Amniotic stem cell (primary cell): ENCODE measurements around the gene ARHGAP31.
"Not testable (repeated sequence)": the region's sequence is repeated elsewhere in the genome, so short reads cannot be mapped to it uniquely, and the experiment has no call there.

ENCODE experiments used
- DNase-seq: peaks from one replicate; lab custom pipeline; 2025; lab: John Stamatoyannopoulos, UW

Gene ARHGAP31

DNA sequence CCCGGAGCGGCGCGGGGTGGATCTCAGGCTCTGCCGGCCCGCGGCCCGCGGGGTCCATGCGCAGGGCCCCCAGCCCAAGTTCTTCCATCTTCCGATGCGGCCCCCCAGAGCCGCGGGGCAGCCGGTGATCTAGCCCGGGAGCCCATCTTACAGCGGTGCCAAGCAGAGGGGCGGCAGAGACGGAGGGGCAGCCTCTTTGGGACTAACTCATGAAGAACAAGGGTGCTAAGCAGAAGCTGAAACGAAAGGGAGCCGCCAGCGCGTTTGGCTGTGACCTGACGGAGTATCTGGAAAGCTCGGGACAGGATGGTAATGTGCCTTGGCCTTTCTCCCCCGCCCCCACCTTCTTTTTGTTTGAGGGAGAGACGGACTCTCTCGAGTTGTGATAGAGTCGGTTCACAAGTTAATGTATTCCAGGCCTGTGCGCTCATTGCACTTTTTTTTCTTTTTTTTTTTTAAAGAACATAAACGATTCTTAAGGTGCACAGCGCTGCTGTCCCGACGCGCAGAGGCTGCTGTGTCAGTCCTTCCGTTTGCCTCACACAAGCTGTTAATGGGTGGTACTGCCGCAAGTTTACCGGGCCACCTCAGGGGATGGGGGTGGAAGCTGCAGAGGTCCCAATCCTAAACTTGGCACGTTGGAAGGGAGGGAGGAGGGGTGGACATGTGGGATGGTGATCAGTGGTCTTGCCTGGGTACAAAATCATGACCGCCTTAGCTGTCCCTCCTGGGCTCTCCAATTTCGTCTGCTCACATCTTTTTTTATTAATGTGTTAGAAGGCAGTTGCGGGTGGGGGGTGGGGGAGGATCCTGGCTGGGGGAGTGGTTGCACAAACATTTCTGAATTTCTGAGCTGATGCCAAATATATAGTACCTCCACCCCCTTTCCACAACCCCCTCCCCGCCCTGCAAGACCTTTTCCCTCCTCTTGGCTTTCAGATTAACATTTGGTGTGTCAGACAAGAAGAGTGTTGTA is 801 bp downstream of the ARHGAP31 start:
- no peak for DNase-seq

DNA sequence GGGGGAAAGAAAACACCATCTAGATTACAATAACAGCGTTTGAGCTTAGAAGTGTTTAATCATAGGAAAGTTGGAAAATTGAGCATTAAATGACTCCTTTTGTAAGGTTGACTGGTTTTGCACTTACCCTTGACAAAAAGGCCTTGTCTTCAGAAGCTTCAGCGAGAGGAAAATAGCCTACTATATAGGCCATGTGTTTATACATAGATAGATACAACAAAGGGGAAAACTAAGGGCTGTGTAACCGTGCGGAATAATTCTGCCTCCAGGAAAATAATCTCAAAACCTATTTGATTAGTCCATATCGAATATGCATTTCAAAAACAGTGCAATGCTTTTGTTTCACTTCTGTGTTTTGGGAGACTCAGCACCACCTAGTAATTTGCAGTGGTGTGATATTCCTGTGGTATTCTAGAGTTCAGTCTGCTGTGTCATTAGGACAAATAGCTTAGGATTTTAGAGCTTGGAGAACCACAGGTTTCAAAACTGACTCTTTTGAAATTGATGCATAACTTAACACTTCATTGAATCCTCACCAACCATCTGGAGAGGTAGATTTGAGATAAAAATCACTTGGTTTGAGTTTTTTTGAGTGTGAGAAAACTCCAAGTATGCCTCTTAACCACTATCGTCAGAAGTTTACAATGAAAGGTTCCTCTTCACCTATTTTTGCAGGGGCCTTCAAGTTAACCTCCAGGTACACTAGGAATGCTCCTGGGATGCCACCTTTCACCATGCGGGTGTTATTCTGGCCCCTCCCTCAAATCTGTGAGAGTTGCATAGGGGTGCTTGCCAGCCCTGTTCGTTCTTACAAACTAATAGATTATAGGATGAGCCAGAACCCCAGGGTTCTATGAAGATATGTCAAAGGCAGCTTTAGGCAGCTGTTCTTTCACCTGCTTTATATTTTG is 1.9 kb downstream of the ARHGAP31 start:
- DNase-seq, result no peak

DNA sequence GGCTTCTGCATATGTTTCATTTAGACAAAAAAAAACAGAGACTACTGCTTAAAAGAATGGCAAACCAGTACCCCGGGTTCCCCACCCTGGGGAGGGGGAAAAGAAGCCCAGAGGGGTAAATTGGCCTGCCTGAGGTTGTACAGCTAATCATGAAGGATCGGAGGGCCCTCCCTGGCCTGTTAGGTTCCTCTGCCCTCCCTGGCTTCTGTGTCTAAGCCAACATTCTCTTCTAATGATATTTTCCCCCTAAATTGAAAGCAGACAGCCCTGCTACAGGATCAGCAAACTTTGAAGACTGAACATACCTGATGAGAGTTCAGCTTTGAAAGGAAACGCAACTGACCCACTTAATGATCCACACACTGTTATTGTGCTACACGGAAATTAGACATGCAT is 2.5 kb downstream of the ARHGAP31 start:
- no peak for DNase-seq

DNA sequence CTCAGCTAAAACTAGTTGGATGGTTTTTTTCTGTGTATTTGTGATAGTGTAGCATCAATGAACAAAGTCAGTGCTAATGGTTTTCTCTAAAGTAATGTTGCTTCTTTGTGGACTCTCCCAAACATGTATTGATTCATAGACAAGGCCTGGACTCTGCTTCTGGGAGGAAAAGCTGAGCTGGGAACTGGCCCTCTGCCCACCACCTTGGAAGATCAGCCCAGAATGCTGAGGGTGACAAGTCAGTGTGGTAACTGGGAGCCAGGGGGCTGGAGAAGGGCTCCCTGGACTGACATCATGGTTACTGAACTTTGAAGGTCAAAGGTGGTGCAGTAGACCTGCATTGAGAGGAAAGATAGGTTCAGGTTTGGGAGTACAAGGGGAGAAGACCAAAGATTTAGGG is 3.0 kb downstream of the ARHGAP31 start:
- DNase-seq, result no peak

DNA sequence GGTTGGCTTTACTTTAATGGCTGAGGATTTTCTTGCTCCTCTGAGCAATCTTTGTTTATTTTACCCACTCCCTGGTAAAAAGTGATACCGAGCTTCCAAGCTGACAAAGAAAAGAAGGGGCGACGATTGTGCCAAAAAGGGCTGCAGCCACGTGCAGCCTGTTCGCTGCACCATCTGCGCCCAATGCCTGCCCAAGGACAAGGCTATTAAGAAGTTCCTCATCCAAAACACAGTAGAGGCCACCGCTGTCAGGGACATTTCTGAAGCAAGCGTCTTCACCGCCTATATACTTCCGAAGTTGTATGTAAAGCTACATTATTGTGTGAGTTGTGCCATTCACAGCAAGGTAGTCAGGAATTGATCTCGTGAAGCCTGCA is 4.4 kb downstream of the ARHGAP31 start:
- DNase-seq, result no peak

DNA sequence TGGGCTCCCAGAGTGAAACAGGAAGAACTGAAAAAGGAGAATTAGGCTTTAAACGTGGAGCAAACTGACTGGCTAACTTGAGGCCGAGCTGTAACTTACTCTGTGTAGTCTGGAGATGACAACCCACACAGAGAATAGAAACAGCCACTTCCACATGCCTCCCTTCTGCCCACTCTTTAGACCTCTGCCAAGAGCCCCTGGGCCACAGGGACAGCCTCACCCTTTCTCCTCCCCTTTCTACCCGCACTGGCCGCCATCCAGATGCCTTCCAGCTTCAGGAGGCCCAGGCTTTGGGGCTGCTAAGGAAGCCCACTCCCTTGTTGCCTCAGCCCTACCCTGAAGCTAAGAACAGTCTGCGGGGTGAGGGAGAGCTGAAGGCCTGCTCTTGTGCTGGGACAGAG is 6.8 kb downstream of the ARHGAP31 start:
- no peak for DNase-seq

DNA sequence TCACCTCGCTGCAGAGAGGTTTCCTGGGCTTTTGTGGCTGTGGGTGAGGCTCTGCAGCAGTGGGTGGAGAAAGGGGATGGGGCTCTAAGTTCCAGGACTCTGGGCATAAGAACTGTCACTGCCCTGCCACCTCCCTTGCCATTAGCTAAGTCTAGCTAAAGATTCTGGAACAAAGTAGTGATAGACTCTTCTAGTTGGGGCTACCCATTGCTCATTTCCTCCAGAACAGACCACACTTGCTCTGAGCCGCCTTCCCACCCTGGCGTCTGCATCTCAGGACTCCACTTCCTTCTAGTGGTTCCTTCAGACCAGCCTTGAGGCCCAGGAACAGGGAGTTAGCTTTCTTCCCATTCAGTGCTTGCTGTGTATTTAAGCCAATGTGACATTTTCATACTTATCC is 7.5 kb downstream of the ARHGAP31 start:
- no peak for DNase-seq

DNA sequence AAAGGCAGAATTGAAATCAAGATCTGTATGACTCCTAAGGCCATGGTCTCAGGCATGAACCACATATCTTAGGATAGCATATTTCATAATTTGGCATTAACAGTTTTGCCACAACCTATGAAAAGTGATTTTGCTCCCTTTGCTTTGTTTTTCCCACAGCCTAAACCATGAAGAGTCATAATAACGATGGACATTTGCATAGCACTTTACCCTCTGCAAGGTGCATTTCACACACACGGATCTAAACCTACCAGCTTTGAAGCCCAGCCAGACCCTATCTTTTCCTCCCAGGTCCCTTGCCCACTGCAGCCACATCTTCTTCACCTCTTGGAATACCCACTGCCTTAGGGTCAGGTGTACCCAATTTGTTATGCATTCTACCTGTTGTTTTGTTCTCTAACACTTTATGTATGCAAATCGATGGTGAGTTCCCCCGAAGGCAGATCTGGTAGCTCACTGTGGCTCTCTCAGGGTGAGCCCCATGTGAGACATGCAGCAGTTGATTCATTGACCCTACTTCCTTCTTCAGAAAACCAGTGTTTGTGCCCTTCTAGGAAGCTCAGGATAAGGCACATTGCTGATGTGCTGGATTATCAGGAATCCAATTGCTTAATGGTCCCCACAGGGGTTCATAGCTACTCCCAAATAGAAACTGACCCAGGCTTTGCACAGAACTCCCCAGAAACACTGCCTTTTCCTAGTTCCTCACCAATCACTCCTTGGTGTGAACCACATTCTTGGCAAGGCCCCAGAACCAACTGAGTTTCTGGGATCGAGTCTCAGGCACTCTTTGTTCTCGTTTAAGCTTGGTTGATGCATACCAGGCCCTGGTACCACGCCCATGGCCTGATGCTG is 8.7 kb downstream of the ARHGAP31 start:
- no peak for DNase-seq

DNA sequence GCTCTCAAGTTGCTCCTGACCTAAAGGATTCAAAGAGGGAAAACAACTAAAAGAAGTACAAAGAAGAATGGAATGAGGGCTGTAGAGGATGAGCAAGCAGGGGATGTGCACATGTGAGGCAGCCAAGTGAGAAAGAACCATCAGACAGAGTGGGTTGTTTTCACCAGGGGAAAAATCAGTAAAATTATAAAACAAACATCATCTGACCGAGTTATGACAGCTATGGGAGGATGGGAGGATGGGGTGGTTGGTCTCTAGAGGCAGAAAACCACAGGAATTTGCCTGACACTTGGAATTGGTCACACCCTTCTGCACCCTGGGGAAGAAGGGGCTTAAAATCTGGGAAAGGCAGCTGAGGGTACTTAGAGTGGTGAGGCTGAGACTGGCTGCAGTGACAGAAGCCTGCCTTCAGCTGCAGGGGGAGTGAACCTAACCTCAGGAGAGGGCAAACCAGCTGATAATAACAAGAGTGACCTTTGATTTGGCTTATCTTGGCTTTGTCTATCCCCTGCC is 10.1 kb downstream of the ARHGAP31 start:
- DNase-seq, result no peak

DNA sequence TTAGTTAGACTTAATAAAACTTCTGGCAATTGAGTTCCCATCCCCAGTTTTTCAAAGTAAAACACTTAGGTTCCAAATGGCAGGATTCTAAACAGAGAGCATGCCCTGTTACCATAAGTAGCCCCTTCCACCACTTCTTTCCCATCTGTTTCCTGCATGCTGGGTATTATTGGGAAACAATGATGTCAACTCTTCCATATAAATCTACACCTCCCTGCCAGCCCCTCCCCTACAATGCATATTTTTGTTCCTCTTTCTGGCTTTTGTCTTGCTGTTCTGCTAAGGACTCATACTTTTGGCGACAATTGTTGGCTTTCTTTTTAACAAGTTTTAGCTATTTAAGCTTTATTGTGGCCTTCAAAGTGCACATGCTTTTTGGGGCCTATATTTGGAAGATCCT is 11.1 kb downstream of the ARHGAP31 start:
- DNase-seq, result no peak

DNA sequence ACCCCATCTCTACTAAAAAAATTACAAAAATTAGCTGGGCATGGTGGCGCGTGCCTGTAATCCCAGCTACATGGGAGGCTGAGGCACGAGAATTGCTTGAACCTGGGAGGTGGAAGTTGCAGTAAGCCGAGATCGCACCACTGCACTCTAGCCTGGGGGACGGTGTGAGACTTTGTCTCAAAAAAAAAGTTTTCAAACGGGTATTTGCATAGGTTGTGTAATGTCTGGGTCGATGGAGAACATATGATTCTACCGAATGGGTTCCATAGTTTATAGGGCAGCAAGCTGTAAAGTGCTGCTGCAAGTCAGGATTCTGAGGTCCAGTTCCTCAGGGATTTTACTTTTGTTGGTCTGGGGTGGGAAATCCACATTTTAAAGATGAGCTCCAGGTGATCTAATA is 12.2 kb downstream of the ARHGAP31 start:
- DNase-seq, result not testable (repeated sequence)

DNA sequence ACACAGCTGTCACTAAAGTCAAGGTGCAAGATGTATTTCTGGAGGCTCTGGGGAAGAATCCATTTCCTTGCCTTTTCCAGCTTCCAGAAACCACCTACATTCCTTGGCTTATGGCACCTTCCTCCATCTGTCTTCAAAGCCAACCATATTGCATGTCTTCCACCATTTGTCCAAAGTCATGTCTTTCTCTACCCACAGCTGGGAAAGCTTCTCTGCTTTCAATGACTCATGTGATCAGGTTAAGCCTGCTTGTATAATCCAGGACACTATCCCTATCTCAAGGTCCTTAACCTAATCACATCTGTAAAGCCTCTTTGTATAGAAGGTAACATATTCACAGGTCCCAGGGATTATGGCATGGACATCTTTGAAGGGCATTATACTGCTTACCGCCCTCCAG is 14.2 kb downstream of the ARHGAP31 start:
- no peak for DNase-seq

DNA sequence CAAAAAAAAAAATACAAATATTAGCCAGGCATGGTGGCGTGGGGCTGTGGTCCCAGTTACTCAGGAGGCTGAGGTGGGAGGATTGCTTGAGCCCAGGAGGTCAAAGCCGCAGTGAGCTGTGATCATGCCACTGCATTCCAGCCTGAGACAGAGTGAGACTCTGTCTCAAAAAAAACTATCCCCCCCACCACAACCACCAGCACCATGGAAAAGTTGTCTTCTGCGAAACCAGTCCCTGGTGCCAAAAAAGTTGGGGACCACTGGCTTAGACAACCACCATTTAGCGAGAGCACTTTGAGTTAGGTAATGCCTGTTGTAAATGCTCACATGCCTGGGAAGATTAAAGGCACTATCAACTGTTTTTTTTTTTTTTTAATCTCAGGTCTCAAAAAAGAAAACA is 15.4 kb downstream of the ARHGAP31 start:
- DNase-seq, result no peak

DNA sequence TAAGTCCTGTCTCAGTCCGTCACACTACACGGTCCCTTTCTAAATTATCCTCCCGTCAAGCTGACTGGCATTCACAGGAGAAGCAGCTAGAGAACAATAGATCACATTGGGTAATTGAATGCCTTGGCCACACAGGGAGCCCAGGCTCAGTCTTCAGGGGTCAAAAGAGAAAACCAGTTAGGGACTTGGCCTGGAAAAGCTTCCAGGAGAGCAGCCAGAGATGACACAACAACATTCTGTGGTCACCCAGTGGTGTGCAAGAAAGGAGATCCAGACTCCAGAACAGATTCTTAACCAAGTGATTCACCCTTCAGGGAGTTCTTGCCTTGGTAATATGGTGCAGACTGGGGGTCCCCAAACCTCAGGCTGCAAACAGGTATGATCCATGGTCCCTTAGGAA is 15.9 kb downstream of the ARHGAP31 start:
- DNase-seq, result no peak

DNA sequence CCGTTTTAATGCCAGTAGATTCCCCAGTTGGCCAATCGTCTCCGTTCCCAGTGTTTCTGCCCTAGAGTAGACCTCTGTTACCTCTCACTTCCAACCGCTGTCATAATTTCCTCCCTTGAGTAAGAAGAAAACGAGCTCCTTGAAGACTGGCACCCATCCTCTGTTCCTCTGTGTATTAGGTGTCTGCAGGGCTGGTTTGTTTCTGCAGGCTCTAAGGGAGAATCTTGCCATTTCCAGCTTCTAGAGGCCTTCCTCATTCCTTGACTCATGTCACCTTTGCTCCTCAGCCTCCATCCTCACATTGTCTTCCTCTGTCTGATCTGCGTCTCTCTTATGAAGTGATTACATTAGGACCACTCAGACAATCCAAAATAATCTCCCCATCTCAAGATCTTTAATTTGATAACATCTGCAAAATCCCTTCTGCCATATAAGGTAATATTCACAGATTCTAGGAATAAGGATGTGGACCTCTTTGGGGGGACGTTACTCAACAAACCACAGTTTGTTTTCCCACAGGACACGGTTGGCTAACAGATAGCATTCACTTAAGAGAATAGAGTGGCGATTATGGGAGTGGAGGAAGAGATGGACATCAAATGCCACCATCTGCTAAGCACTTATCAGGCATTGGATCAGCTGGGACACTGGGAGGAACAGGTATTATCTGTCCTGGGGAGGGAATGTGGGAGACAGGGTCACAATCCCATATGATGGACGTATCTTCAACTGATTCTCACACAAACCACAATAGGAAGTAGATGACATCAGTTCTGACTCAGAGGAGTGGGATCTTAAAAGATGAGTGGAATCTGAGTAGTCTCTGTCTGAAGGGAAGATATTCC is 17.1 kb downstream of the ARHGAP31 start:
- no peak for DNase-seq

DNA sequence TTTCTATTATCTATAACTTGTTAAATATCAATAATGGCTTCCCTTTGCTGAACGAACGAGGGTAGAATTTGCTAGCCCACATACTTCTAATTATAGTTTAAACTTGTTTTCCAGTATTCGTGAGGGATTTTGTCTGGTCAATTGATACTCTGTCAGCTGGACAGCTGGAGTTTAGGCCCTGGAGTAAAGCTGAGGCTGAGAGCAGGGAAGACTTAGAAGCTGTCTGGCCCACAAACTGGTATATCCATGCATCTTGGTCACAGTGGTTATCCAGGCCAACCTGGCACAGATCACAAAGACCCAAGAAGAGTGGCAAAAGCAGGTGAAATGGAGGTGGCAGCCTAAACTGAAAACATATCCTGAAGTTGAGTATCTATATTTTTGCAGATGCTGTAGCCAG is 19.3 kb downstream of the ARHGAP31 start:
- no peak for DNase-seq

DNA sequence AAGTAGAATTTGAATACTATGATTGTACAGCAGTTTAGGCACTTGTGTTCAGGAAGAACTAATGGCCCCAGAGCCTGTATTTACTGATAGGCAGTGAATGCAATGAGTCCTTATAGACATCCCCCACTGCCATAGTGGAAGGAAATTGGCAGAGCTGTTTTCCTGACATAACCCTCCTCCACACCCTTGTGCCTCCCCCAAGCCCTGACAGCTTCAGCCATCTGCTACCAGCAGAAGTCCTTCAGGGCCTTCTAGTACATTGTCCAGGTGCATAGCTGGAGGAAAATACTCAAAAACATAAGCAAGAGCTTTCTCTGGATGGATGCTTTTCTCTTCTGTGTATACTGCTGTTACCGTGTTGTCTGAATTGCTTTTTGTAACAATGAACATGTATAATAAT is 20.6 kb downstream of the ARHGAP31 start:
- DNase-seq, result no peak

DNA sequence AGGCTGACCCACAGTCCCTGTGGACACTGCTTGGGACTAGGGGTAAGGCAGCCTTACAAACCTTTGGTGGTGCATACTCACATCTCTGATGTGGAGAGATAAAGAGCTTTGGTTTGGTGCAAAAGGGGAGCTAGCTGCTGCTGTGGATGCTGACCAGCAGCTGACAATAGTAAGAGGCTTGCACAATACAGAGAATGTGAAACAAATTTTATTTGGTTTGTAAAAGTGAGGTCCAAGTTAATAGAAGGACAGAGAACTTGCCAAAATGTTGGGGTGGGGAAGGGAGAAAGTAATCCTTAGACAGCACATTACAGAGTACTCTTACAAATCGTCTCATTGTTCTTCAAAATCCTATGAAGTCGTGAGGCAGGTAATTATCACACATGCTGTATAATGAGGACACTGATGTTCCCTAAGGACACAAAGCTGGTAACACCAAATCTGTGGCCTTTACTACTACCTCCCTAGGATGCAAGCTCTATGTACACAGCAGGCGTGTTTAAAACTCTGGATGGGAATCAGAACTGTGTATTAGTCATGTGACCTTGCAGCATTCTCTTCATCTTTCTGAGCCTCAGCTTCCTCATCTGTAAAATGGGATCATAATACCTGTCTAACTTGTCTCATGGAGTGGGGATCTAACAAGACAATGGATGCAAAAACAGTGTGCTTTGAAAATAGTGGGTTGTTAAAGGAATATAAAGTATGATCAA is 21.6 kb downstream of the ARHGAP31 start:
- DNase-seq, result no peak

DNA sequence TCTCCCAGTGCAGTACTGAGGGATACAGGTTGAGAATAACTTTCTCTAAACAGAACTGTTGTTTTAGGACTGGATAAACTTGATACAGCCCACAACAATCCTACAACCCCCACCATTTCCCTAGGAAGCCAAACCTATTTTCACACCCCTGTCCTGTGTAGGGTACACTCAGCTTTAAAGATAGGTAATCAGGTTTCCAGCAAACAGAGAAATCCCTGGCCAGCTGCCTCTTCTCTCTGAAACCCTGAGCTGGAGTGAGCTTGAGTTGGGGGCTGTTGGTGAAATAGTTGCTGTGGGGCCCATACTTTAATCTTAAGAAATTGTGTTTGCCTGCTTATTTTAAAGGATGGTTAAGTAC is 22.1 kb downstream of the ARHGAP31 start:
- no peak for DNase-seq

DNA sequence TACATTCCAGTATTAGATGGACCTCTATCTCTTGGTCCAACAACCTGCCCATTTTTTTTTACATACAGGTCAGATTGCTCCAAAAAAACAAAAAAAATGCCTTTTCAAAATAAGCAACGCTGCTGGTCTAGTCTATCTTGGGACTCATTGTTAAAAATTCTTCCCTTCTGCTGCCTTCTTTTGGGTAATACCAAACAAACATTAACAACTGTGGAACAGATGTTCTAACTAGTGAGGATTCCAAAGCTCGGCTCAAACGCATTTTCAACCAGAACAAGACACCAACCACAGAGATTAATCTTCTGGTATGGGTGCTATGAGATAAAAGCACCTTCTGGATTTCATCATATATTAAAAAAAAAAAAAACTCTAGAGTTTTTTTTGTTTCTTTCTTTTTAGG is 24.7 kb downstream of the ARHGAP31 start:
- no peak for DNase-seq
